ENCODE measurements around the gene NIPSNAP2.
"Not testable (repeated sequence)": the region's sequence is repeated elsewhere in the genome, so short reads cannot be mapped to it uniquely, and the experiment has no call there.

The NIPSNAP2 gene

DNA sequence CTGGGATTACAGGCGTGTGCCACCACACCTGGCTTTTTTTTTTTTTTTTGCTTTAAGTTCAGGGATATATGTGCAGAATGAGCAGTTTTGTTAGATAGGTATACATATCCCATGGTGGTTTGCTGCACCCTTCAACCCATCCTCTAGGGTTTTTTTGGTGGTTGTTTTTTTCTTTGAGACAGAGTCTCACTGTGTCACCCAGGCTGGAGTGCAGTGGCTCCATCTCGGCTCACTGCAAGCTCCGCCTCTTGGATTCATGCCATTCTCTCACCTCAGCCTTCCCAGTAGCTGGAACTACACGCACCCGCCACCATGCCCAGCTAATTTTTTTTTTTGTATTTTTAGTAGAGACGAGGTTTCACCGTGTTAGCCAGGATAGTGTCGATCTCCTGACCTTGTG is 84.4 kb downstream of the NIPSNAP2 start:
- DNase-seq = not testable (repeated sequence)
